ENCODE results near the gene RNF4.
"Not testable (repeated sequence)": the region's sequence is repeated elsewhere in the genome, so short reads cannot be mapped to it uniquely, and the experiment has no call there.

DNA sequence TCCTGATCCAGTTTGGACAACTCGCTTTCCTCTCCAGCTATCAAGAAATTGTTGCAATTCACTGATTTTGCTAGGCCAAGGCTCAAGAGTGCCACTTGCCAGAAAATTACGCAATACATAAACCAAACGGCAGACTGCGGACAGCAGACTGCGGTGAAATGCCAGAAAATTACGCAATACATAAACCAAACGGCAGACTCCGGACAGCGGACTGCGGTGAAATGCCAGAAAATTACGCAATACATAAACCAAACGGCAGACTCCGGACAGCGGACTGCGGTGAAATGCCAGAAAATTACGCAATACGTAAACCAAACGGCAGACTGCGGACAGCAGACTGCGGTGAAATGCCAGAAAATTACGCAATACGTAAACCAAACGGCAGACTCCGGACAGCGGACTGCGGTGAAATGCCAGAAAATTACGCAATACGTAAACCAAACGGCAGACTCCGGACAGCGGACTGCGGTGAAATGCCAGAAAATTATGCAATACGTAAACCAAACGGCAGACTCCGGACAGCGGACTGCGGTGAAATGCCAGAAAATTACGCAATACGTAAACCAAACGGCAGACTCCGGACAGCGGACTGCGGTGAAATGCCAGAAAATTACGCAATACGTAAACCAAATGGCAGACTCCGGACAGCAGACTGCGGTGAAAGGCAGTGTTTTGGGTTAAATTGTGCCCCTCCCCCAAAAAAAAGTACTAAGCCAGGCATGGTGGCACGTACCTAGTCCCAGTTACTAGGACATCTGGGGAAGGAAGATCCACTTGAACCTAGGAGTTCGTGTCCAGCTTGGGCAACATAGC is 38.8 kb upstream of the RNF4 start:
- not testable (repeated sequence) for TF ChIP-seq CTCF, POLR2A (IDR thresholded peaks at IDR 0.05)

Measured in esophagus squamous epithelium (tissue), 4 donors.